ENCODE results near the gene ANKS6. TPM values are rescaled to one million over a fixed set of nuclear protein-coding genes. Genes with fewer than 3 reads are reported as not detected.

Gene ANKS6
- total and polyA plus RNA-seq, 2 of the 8 experiments (the other 6 are each of a cell fraction or from before 2014, with no cell fraction given): 34.1 to 56.3 TPM

DNA sequence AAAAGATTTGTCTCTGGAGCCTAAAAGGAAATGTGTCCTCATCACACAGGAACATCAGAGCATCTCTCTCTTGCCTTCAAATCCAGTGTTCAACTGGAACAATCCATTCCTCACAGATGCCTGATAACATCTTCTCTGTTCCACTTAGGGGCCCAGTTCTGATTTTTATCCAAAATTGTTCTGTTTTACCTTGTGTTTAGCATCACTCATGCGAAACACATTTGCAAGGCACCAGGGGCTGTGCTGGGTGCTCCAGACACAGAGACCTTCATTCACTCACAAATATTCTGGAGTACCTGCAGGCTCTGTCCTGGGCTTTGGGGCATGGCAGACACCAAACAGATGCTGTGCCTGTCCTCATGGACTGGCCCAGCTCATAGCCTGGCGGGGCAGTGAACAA, 101.4 kb downstream of the ANKS6 start:
- Histone ChIP-seq H3K4me1 (replicated peaks in 1 of 4; ENCODE audit: control insufficient read depth in 3 of 4, insufficient read depth in 4 of 4, low read length in 3 of 4) (no peaks in the 10 kb centered on the region), H3K56ac (replicated peaks; ENCODE audit: insufficient read length, low read depth, low read length) (no peak overlapping the region), H2BK120ac (replicated peaks; ENCODE audit: low read depth, low read length) (no peak overlapping the region), H4K8ac (ENCODE audit: extremely low read depth, insufficient read depth, low read length) (no peak overlapping the region), H3K14ac (ENCODE audit: insufficient read length) (no peak overlapping the region), H3K79me2 (ENCODE audit: control insufficient read depth in 1 of 2, insufficient read depth in 2 of 2, low read length in 2 of 2) (no peaks in the 10 kb centered on the region), H3K23me2 (ENCODE audit: low read depth, low read length) (no peaks in the 10 kb centered on the region), H3K4me3 (ENCODE audit: extremely low read depth in 1 of 4, insufficient read depth in 2 of 4, low read depth in 3 of 4, low read length in 4 of 4) (no peak overlapping the region), H3K27me3 (replicated peaks in 1 of 4; ENCODE audit: control insufficient read depth in 3 of 4, extremely low read depth in 1 of 4, insufficient read depth in 3 of 4, low read length in 3 of 4) (no peaks in the 10 kb centered on the region), H3K79me1 (ENCODE audit: low read depth, low read length) (no peaks in the 10 kb centered on the region), H2BK20ac (ENCODE audit: low read length) (no peak overlapping the region), H4K91ac (replicated peaks; ENCODE audit: insufficient read length, low read length) (no peak overlapping the region), H2BK15ac (ENCODE audit: low read length) (no peak overlapping the region), H3K18ac (ENCODE audit: extremely low read depth, low read length) (no peak overlapping the region), H3K36me3 (ENCODE audit: control insufficient read depth in 2 of 4, insufficient read depth in 4 of 4, low read length in 3 of 4) (no peaks in the 10 kb centered on the region), H4K5ac (ENCODE audit: insufficient read length, low read depth, low read length) (no peak overlapping the region), H3K4me2 (ENCODE audit: insufficient read depth in 1 of 2, low read depth in 2 of 2, low read length in 2 of 2) (no peak overlapping the region), H2BK12ac (ENCODE audit: low read depth, low read length) (no peak overlapping the region), H3K23ac (ENCODE audit: insufficient read length) (no peak overlapping the region), H3K27ac (ENCODE audit: low read depth, low read length) (no peak overlapping the region), H2AFZ (ENCODE audit: low read length) (no peak overlapping the region), H2BK5ac (ENCODE audit: low read depth, low read length) (no peak overlapping the region), H4K20me1 (replicated peaks in 1 of 2; ENCODE audit: control insufficient read depth in 1 of 2, insufficient read depth in 2 of 2, low read length in 2 of 2) (no peaks in the 10 kb centered on the region), H3K9ac (replicated peaks in 1 of 4; ENCODE audit: extremely low read depth in 1 of 4, low read depth in 3 of 4, low read length in 3 of 4) (no peak overlapping the region), H3K9me3 (ENCODE audit: insufficient read depth in 2 of 2, low read depth in 1 of 2, low read length in 1 of 2) (no peaks in the 10 kb centered on the region), H2AK5ac (ENCODE audit: low read depth, low read length) (no peak overlapping the region), H3K4ac (replicated peaks; ENCODE audit: insufficient read length, low read depth, low read length) (no peak overlapping the region)
- FAIRE-seq (no peak), DNase-seq (ENCODE audit: low read depth in 1 of 2, low spot score in 2 of 2) (no peak)
- ChIA-PET CTCF (ENCODE audit: partially characterized antibody) (interaction anchor here (1.0 to 7.1 kb wide), 3 partner anchors 17 to 80 kb away, joined by 3 to 32 read pairs (median 9); no protein-coding TSS in a partner anchor), POLR2A (ENCODE audit: partially characterized antibody) (no interaction called here)
- WGBS, 2 experiments (ENCODE audit: extremely low coverage in 1 of 2, insufficient coverage in 1 of 2, insufficient read length in 1 of 2, insufficient replicate concordance in 2 of 2, low coverage in 1 of 2, low lambda C conversion rate in 2 of 2, missing lambda C conversion rate in 1 of 2): 86% methylated on average over 2 of the region's 2 CpGs; no CpG with 5 or more reads in 1 of the 2 experiments
- no peak for TF ChIP-seq SRF (IDR thresholded peaks at IDR 0.05; ENCODE audit: low read depth, low read length)
- no peak for TF ChIP-seq CBX8 (IDR thresholded peaks at IDR 0.05; ENCODE audit: borderline replicate concordance, low read depth, low read length)
- TF ChIP-seq CREB1 (IDR thresholded peaks at IDR 0.05): no peak
- no peak for TF ChIP-seq FOSL1 (IDR thresholded peaks at IDR 0.05; ENCODE audit: insufficient read depth, low read depth, low read length)
- TF ChIP-seq, protein P1, sequence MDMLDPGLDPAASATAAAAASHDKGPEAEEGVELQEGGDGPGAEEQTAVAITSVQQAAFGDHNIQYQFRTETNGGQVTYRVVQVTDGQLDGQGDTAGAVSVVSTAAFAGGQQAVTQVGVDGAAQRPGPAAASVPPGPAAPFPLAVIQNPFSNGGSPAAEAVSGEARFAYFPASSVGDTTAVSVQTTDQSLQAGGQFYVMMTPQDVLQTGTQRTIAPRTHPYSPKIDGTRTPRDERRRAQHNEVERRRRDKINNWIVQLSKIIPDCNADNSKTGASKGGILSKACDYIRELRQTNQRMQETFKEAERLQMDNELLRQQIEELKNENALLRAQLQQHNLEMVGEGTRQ (IDR thresholded peaks at IDR 0.05; ENCODE audit: low read length): no peak
- no peak for TF ChIP-seq PHF8 (conservative IDR thresholded peaks at IDR 0.05; ENCODE audit: low read depth, low read length)
- no peak for TF ChIP-seq GABPA (IDR thresholded peaks at IDR 0.05; ENCODE audit: borderline replicate concordance, insufficient read depth, low read length)
- no peak for TF ChIP-seq NRF1 (IDR thresholded peaks at IDR 0.05; ENCODE audit: low read depth, low read length)
- no peak for TF ChIP-seq SP1 (IDR thresholded peaks at IDR 0.05; ENCODE audit: low read depth, low read length)
- TF ChIP-seq TEAD4 (IDR thresholded peaks at IDR 0.05; ENCODE audit: low read depth, low read length): no peak
- no peak for TF ChIP-seq KDM1A (IDR thresholded peaks at IDR 0.05; ENCODE audit: borderline replicate concordance, low read length)
- TF ChIP-seq SAP30 (IDR thresholded peaks at IDR 0.05; ENCODE audit: insufficient read depth, insufficient replicate concordance, low read length): no peak

All from H1 (cell line).